Measurements from ENCODE around the gene CDK19.

Gene CDK19

GRCh38 chr6:110563711-110564110 is 251.6 kb downstream of the CDK19 start:
- no peak for DNase-seq (ENCODE audit: low read depth)
- H3K4me3 ChIP-seq (ENCODE audit: low read depth, low read length): no peak overlapping the region
- TF ChIP-seq CTCF (IDR thresholded peaks at IDR 0.05; ENCODE audit: control insufficient read depth, extremely low read depth, insufficient read depth): no peak

GRCh38 chr6:110562316-110562915 is 252.9 kb downstream of the CDK19 start:
- DNase-seq (ENCODE audit: low read depth): no peak
- TF ChIP-seq CTCF (IDR thresholded peaks at IDR 0.05; ENCODE audit: control insufficient read depth, extremely low read depth, insufficient read depth): no peak
- no peak overlapping the region for H3K4me3 ChIP-seq (ENCODE audit: low read depth, low read length)

- no peak for TF ChIP-seq CTCF (IDR thresholded peaks at IDR 0.05; ENCODE audit: control insufficient read depth, extremely low read depth, insufficient read depth)
- no peak for DNase-seq (ENCODE audit: low read depth)
- H3K4me3 ChIP-seq (ENCODE audit: low read depth, low read length): no peak overlapping the region
These were observed 253.6 kb downstream of the CDK19 start for GRCh38 chr6:110561696-110562095.

DNA sequence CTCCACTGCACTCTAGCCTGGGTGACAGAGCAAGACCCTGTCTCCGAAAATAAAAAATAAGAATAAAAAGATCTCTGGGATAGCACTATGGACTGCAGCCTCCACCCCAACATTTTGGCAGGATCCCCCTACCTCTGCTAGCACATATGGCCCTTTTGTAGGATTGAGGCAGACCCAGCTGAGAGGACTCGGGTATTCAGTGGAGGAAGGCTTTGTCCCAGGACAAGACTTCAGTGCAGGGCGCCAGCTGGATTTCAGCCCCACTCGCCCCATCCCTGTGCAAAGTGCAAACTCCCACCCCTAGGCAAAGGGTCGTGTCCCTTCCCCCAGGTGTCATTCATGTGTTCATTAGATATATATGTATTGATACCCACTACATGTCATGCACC is 254.3 kb downstream of the CDK19 start:
- no peak for DNase-seq (ENCODE audit: low read depth)
- TF ChIP-seq CTCF (IDR thresholded peaks at IDR 0.05; ENCODE audit: control insufficient read depth, extremely low read depth, insufficient read depth): no peak
- H3K4me3 ChIP-seq (ENCODE audit: low read depth, low read length): no peak overlapping the region

GRCh38 chr6:110560239-110561007 is 254.8 kb downstream of the CDK19 start:
- no peak overlapping the region for H3K4me3 ChIP-seq (ENCODE audit: low read depth, low read length)
- no peak for TF ChIP-seq CTCF (IDR thresholded peaks at IDR 0.05; ENCODE audit: control insufficient read depth, extremely low read depth, insufficient read depth)
- no peak for DNase-seq (ENCODE audit: low read depth)

Measured in LNCaP clone FGC (cell line).